ENCODE data around the gene ASIC4.

The ASIC4 gene

DNA sequence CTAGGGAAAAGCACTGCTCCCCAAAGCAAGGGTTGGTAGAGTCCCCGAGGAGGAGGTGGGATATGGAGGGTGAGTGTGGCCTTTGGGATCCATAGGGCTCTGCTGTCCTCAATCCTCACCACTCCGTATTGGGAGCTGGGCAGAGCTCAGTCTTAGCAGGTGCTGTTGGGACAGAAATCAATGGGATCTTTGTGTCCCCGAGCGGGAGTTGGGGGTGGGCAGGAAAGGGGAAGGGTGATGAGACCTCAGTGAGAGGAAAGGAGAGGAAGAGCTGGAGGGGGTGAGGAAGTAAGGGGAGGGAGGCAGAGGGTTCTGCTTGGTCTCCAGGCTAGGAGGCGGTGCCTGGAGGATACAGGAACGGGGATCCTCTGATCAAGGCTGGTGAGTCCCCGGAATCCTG is 2.6 kb downstream of the ASIC4 start:
- no peak for DNase-seq

DNA sequence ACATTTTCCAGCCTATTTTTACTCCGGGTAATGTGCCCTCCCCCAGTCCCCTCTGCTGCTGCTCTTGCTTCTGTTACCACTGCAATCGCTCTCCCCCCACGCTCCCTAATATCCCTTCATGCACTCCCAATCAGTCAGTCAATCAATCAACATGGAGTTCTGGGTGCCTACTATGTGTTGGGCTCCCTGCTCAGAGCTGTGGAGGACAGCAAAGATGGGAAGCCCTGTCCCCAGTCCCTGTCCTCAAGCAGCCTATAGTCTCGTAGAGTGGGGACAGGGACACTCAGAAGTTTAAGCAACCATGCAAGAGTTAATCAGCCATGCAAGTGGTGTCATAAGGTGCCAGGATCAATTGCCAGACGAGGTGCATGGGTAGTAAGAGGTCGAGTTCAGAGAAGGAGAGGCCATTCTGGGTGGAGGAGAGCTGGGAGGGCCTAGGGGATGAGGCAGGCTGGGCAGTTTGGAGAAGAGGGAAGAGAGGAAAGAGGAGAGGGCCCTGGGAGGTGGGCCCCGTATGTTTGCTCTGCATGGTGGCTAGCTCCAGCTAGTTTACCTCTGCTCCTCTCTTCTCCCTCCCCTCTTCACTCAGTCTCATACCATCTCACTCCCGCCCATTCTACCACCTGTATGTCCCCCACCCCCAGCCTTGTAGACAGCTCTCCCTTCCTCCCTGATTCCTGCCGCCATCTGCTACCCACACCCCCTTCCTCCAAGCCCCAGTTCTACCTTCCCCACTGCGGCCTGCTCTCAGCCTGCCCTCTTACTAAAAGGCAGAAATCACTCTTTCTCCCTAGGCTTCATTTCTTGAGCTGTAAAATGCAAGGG is 3.9 kb downstream of the ASIC4 start:
- no peak for DNase-seq

GRCh38 chr2:219519526-219519916 is 5.2 kb downstream of the ASIC4 start:
- DNase-seq, result no peak

GRCh38 chr2:219520079-219520478 is 5.8 kb downstream of the ASIC4 start:
- DNase-seq, result no peak

GRCh38 chr2:219521066-219521880 is 7.0 kb downstream of the ASIC4 start:
- no peak for DNase-seq

- DNase-seq, result no peak
These were observed 8.1 kb downstream of the ASIC4 start for GRCh38 chr2:219522111-219523030.

- no peak for DNase-seq
These were observed 8.9 kb downstream of the ASIC4 start for GRCh38 chr2:219523031-219523671.

DNA sequence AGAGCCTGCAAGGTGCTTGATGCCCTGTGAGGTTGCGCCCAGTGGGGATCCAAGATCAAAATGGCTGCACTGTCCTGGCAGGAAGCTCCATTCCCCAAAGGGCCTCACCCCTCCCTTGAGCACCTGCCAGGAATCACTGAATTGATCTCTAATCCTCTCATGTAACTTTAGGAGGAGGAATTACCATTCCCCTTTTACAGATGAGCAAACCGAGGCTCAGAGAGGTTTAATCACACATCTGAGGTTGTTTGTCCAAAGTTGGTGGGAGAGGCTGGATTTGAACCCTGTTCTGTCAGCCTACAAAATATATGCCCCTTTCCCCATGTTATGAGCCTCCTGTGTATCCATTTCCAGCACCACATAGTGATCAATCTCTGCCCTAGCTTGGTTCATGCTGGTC is 10.5 kb downstream of the ASIC4 start:
- no peak for DNase-seq

DNA sequence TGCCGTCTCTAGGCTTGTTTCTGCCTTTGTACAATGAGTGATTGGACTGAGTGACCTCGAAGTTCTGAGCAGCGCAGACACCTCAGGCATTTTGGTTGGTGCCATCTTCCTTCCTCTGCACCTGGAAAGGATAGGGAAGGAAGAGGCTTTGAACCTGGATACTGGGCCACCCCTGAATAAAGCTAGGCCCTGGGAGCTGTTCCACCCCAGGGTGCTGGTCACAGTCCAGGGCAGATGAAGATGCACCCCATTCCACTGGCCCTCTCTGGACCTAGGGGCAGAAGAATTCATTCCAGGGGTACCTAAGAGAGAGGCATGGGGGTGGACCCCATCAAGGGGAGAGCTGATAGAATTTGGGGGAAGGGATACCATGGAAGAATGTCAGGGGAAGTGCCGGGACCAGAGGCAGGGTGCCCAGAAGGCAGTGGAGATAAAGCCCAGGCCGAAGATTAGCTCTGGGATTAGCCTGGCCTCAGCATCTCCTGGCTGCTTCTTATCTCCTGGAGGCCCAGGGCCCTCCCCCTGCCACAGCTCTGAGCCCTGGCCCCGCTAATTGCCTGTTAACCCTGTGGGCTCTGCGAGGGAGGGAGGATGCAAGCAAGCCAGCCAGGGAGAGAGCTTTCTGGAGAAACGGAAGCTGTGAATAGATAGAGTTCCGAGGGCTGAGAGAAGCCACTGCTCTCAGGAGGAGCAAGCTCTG is 11.4 kb downstream of the ASIC4 start:
- no peak for DNase-seq

DNA sequence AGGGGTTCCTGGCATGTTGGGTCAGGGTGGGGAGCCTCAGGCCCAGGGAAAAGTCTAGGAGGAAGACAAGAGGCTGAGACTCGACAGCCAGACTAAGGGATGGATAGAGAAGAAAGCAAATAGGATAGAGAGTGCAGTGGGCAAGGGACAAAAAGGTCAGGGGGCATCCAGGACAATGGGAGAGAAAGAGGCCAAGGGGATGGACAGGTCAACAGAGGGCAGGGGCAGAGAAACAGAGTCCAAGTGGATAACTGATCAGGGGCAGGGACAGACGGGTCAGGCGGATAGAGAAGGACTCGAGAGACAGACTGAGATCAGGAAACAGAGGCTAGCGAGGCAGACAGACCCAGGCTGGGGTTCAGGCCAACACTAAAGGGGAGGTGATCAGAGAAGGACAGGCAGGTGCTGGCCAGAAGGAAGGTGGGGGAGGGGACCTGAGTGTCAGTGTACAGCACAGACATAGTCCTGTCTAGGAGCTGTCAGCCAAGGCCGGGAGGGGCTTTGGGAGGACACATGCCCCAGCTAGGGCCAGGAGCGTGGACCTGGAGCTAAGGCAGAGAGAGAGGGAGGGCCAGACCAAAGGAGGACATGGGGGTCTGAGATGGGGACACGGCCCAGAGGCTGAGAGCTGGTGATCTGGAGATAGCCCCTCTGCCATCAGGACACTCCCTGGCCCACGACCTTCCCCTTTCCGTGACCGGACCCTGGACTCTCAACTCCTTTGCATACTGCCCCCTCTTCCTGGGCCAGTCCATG is 12.2 kb downstream of the ASIC4 start:
- DNase-seq, result no peak

- no peak for DNase-seq
These were observed 12.8 kb downstream of the ASIC4 start for GRCh38 chr2:219527076-219527394.

DNA sequence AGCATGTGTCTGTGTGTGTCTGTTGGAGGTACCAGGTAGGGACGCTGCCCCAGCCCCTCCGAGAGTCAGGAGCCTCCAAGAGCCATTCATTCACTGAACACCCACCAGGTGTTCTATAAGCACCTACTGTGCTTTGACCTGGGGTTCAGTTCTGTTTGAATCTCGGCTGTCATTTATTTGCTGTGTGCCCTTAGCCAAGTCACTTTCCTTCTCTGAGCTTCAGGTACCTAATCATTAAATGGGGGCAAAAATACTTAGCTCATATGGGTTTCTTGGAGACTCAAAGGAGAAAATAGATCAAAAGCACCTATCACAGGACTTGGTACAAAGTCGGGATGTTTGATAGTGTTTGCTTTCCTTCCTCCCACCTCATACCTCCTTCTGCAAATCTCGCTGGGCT is 13.2 kb downstream of the ASIC4 start:
- no peak for DNase-seq

- no peak for DNase-seq
These were observed 16.0 kb downstream of the ASIC4 start for GRCh38 chr2:219530048-219530963.

GRCh38 chr2:219531639-219532377 is 17.5 kb downstream of the ASIC4 start:
- DNase-seq, result no peak

GRCh38 chr2:219532378-219532649 is 18.0 kb downstream of the ASIC4 start:
- no peak for DNase-seq

GRCh38 chr2:219533930-219534661 is 19.8 kb downstream of the ASIC4 start:
- no peak for DNase-seq

- DNase-seq, result no peak
These were observed 22.1 kb downstream of the ASIC4 start for GRCh38 chr2:219536425-219536824.

- no peak for DNase-seq
These were observed 22.7 kb downstream of the ASIC4 start for GRCh38 chr2:219536967-219537366.
